Keratinocyte (primary cell): ENCODE data around the gene CCDC83. TPM values are rescaled to one million over a fixed set of nuclear protein-coding genes. Genes with fewer than 3 reads are reported as not detected.

ENCODE experiments used
- DNase-seq: peaks from one replicate; pipeline ENCODE4 v3.0.0-alpha.2; 2011; ENCODE audit warnings: low read depth, missing footprints, low spot score
- FAIRE-seq: peaks from 2 replicates; lab custom pipeline; 2011; peaks lifted over from hg19 to GRCh38; lab: Jason Lieb, UNC
- H2AFZ ChIP-seq: 2 replicates; pipeline ENCODE4 v1.6.0; 2012; ENCODE audit warnings: low read length, control low read depth, inconsistent platforms; ENCODE audit not compliant: control insufficient read depth
- H3K27ac ChIP-seq: 2 replicates; pipeline ENCODE4 v1.5.1; 2011; ENCODE audit warnings: low read length; ENCODE audit not compliant: control insufficient read depth, insufficient read depth
- H3K27me3 ChIP-seq: 3 replicates; pipeline ENCODE4 v1.6.0; 2011; ENCODE audit warnings: low read length; ENCODE audit not compliant: control insufficient read depth, insufficient read depth; ENCODE audit errors: extremely low read depth
- H3K36me3 ChIP-seq, 2 experiments: 2 replicates in 1 of 2; 3 replicates in 1 of 2; pipeline ENCODE4 v1.5.1; 2011; ENCODE audit warnings: low read length in 2 of 2, mild to moderate bottlenecking in 1 of 2; ENCODE audit not compliant: control insufficient read depth in 2 of 2, insufficient read depth in 2 of 2; ENCODE audit errors: extremely low read depth in 1 of 2
- H3K4me1 ChIP-seq: 3 replicates; pipeline ENCODE4 v1.5.1; 2011; ENCODE audit warnings: low read length; ENCODE audit not compliant: control insufficient read depth, insufficient read depth; ENCODE audit errors: extremely low read depth
- H3K4me2 ChIP-seq: 3 replicates; pipeline ENCODE4 v1.6.0; 2011; ENCODE audit warnings: low read depth, low read length; ENCODE audit not compliant: control insufficient read depth, insufficient read depth; ENCODE audit errors: extremely low read depth
- H3K4me3 ChIP-seq, 3 experiments: fragments of 200-600 bp in 1 of 3; sonication (generic) in 1 of 3; 2 replicates in 2 of 3; 3 replicates in 1 of 3; pipeline ENCODE4 v1.5.1; 2011 to 2016; ENCODE audit warnings: low read length in 3 of 3, mild to moderate bottlenecking in 3 of 3, control low read depth in 2 of 3, inconsistent platforms in 1 of 3, low read depth in 1 of 3, mixed read lengths in 1 of 3, mixed run types in 1 of 3, moderate library complexity in 1 of 3; ENCODE audit not compliant: control insufficient read depth in 2 of 3, insufficient read depth in 2 of 3; ENCODE audit errors: extremely low read depth in 1 of 3
- H3K79me2 ChIP-seq: 2 replicates; pipeline ENCODE4 v1.6.0; 2012; ENCODE audit warnings: low read length; ENCODE audit not compliant: control insufficient read depth, insufficient read depth
- H3K9ac ChIP-seq: 3 replicates; pipeline ENCODE4 v1.6.0; 2011; ENCODE audit warnings: low read length; ENCODE audit not compliant: control insufficient read depth, insufficient read depth; ENCODE audit errors: extremely low read depth
- H3K9me1 ChIP-seq: 3 replicates; pipeline ENCODE4 v1.6.0; 2011; ENCODE audit warnings: low read length; ENCODE audit not compliant: control insufficient read depth, insufficient read depth; ENCODE audit errors: extremely low read depth
- H3K9me3 ChIP-seq: 2 replicates; pipeline ENCODE4 v1.5.1; 2012; ENCODE audit warnings: low read depth, low read length; ENCODE audit not compliant: control insufficient read depth
- H4K20me1 ChIP-seq: 3 replicates; pipeline ENCODE4 v1.6.0; 2011; ENCODE audit warnings: low read length; ENCODE audit not compliant: control insufficient read depth, insufficient read depth; ENCODE audit errors: extremely low read depth
- EZH2 ChIP-seq: IDR thresholded peaks from one replicate; pipeline ENCODE4 v1.6.1; 2012; ENCODE audit warnings: inconsistent platforms, mild to moderate bottlenecking, low read length, moderate library complexity
- dilution Hi-C: fragments of 300-500 bp; cut with MboI; formaldehyde crosslinking; loops from one replicate; pipeline ENCODE4 v1.7.0; 2020; ENCODE audit warnings: low sequenced_read_pairs; ENCODE audit not compliant: extremely low pct_ligation_motif_present
- polyA plus RNA-seq, 5 experiments: library from polyadenylated mRNA; depleted of rRNA in 3 of 5; stranded (reverse) in 3 of 5; stranded (forward) in 1 of 5; unstranded in 1 of 5; fragments of >200 nt; gene quantifications; 1 replicate in 1 of 5; 2 replicates in 3 of 5; 3 replicates in 1 of 5; pipeline versions ENCODE4 v1.2.1 to v1.2.3, GENCODE V29; 2011 to 2012; ENCODE audit warnings: missing spikeins in 2 of 5, low read depth in 1 of 5, low replicate concordance in 1 of 5
- TF ChIP-seq, protein P1 (sequence below), 3 experiments: IDR thresholded peaks in 1 of 3; conservative IDR thresholded peaks in 1 of 3; optimal IDR thresholded peaks in 1 of 3; 2 replicates in 2 of 3; 3 replicates in 1 of 3; pipeline versions ENCODE3 to v1.5.1; 2011; ENCODE audit warnings: low read length in 3 of 3, mild to moderate bottlenecking in 3 of 3, moderate library complexity in 2 of 3, control low read depth in 1 of 3, inconsistent platforms in 1 of 3; ENCODE audit not compliant: insufficient read depth in 2 of 3; ENCODE audit errors: extremely low read depth in 1 of 3

Gene CCDC83
- polyA plus RNA-seq, 1 donor (not counting 4 experiments of a cell fraction or from before 2014, with no cell fraction given) = not detected

DNA sequence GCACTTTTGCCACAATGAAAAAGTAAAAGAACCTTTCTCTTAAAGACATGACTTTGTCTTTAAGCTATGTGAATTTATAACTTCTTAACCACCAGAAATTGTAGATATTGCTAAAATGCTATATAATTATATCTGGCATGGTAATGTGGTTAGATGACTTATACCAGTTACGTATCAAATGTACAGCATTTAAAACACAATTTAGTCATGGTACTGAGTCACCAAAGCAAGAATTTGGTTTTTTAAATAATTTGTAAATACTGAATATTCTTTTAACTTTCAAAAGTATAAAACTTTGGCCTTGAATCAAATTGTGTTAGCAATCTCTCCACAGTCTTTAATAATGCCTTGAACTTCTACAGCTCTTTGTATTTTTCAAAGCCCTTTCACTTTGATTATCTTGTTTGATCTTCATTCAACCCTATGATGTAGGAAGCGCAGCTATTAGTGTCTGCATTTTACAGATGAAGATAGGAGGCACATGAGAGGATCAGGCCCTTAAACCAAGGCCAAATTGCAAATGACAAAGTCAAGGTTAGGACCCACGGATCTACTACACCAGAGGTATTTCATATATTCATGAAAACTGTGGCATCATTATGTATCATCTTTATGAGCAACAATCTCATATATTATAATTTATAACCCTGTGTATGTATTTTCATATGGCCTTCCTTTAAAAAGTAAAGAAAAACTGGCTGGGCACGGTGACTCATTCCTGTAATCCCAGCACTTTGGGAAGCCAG is 39.8 kb upstream of the CCDC83 start:
- H3K4me2 ChIP-seq = peak overlapping the region; percentile 7
- no peak for TF ChIP-seq EZH2
- TF ChIP-seq, protein P1, sequence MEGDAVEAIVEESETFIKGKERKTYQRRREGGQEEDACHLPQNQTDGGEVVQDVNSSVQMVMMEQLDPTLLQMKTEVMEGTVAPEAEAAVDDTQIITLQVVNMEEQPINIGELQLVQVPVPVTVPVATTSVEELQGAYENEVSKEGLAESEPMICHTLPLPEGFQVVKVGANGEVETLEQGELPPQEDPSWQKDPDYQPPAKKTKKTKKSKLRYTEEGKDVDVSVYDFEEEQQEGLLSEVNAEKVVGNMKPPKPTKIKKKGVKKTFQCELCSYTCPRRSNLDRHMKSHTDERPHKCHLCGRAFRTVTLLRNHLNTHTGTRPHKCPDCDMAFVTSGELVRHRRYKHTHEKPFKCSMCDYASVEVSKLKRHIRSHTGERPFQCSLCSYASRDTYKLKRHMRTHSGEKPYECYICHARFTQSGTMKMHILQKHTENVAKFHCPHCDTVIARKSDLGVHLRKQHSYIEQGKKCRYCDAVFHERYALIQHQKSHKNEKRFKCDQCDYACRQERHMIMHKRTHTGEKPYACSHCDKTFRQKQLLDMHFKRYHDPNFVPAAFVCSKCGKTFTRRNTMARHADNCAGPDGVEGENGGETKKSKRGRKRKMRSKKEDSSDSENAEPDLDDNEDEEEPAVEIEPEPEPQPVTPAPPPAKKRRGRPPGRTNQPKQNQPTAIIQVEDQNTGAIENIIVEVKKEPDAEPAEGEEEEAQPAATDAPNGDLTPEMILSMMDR (optimal IDR thresholded peaks at IDR 0.05 in 1 of 3, IDR thresholded peaks at IDR 0.05 in 1 of 3, conservative IDR thresholded peaks at IDR 0.05 in 1 of 3; ENCODE audit: extremely low read depth in 1 of 3, insufficient read depth in 2 of 3, low read length in 3 of 3) = no peak
- H3K27me3 ChIP-seq = no peaks in the 10 kb centered on the region
- H4K20me1 ChIP-seq = no peaks in the 10 kb centered on the region
- no peaks in the 10 kb centered on the region for H3K36me3 ChIP-seq
- dilution Hi-C loops = no loop called here
- no peak overlapping the region for H3K9ac ChIP-seq
- H3K9me3 ChIP-seq = no peaks in the 10 kb centered on the region
- H3K9me1 ChIP-seq = no peaks in the 10 kb centered on the region
- no peak overlapping the region for H2AFZ ChIP-seq
- H3K27ac ChIP-seq = peak overlapping the region; percentile 47
- H3K79me2 ChIP-seq = no peaks in the 10 kb centered on the region
- FAIRE-seq = no peak
- no peak for DNase-seq
- H3K4me1 ChIP-seq = peaks cover 17% of the 10 kb centered on the region
- no peak overlapping the region for H3K4me3 ChIP-seq

DNA sequence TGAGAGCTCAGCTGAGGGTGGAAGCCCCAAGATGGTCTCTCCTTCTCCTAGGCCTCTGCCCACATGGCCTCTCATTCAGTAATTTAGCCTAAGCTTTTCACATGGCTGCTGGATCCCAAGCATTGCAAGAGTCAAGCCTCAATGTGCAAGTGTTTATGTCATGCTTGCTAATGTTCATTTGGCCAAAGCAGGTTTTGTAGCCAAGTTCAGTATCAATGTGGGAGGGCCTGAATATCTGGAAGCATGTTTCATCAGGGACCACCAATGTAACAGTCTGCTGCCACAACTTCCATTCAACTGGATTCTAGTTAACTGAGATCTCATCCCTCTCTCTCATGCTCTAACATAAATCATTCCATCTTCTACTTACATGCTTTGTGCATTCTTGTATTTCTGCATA is 35.7 kb upstream of the CCDC83 start:
- no peak overlapping the region for H3K4me3 ChIP-seq
- no peak overlapping the region for H3K27ac ChIP-seq
- H3K4me1 ChIP-seq = peaks cover 10% of the 10 kb centered on the region
- H3K9me3 ChIP-seq = no peaks in the 10 kb centered on the region
- H3K9me1 ChIP-seq = no peaks in the 10 kb centered on the region
- H3K9ac ChIP-seq = no peak overlapping the region
- H2AFZ ChIP-seq = no peak overlapping the region
- FAIRE-seq (no peak), DNase-seq (no peak)
- no peaks in the 10 kb centered on the region for H4K20me1 ChIP-seq
- TF ChIP-seq, protein P1 (optimal IDR thresholded peaks at IDR 0.05 in 1 of 3, IDR thresholded peaks at IDR 0.05 in 1 of 3, conservative IDR thresholded peaks at IDR 0.05 in 1 of 3; ENCODE audit: extremely low read depth in 1 of 3, insufficient read depth in 2 of 3, low read length in 3 of 3) = no peak
- no peak for TF ChIP-seq EZH2
- no peaks in the 10 kb centered on the region for H3K36me3 ChIP-seq
- H3K79me2 ChIP-seq = no peaks in the 10 kb centered on the region
- no peak overlapping the region for H3K4me2 ChIP-seq
- dilution Hi-C loops = no loop called here
- H3K27me3 ChIP-seq = no peaks in the 10 kb centered on the region
